ENCODE measurements around the gene IL13RA1.
"Not testable (repeated sequence)": the region's sequence is repeated elsewhere in the genome, so short reads cannot be mapped to it uniquely, and the experiment has no call there.

IL13RA1 gene

GRCh38 chrX:118730500-118731247 is 3.3 kb downstream of the IL13RA1 start:
- DNase-seq, result no peak

GRCh38 chrX:118732551-118732950 is 5.1 kb downstream of the IL13RA1 start:
- not testable (repeated sequence) for DNase-seq

- no peak for DNase-seq
Measured at GRCh38 chrX:118734909-118735308, 7.5 kb downstream of the IL13RA1 start.

- DNase-seq, result no peak
Measured at GRCh38 chrX:118736394-118737010, 9.1 kb downstream of the IL13RA1 start.

GRCh38 chrX:118739577-118739976 is 12.2 kb downstream of the IL13RA1 start:
- DNase-seq, result no peak

- no peak for DNase-seq
Measured at GRCh38 chrX:118740276-118740889, 13.0 kb downstream of the IL13RA1 start.

- DNase-seq, result no peak
Measured at GRCh38 chrX:118742176-118742575, 14.8 kb downstream of the IL13RA1 start.

- DNase-seq, result no peak
Measured at GRCh38 chrX:118745570-118745969, 18.2 kb downstream of the IL13RA1 start.

- DNase-seq, result no peak
Measured at GRCh38 chrX:118751950-118752783, 24.8 kb downstream of the IL13RA1 start.

- DNase-seq, result no peak
Measured at GRCh38 chrX:118755633-118756032, 28.2 kb downstream of the IL13RA1 start.

- DNase-seq, result no peak
Measured at GRCh38 chrX:118756101-118756500, 28.7 kb downstream of the IL13RA1 start.

- DNase-seq, result no peak
Measured at GRCh38 chrX:118758511-118758910, 31.1 kb downstream of the IL13RA1 start.

- no peak for DNase-seq
Measured at GRCh38 chrX:118760025-118760424, 32.6 kb downstream of the IL13RA1 start.

GRCh38 chrX:118761939-118762707 is 34.7 kb downstream of the IL13RA1 start:
- no peak for DNase-seq

- DNase-seq, result no peak
Measured at GRCh38 chrX:118763489-118763888, 36.1 kb downstream of the IL13RA1 start.

- DNase-seq, result no peak
Measured at GRCh38 chrX:118764122-118764521, 36.7 kb downstream of the IL13RA1 start.

GRCh38 chrX:118770133-118770760 is 42.8 kb downstream of the IL13RA1 start:
- DNase-seq, result no peak

GRCh38 chrX:118772051-118772450 is 44.6 kb downstream of the IL13RA1 start:
- DNase-seq, result no peak

- DNase-seq, result no peak
Measured at GRCh38 chrX:118773782-118774181, 46.4 kb downstream of the IL13RA1 start.

- no peak for DNase-seq
Measured at GRCh38 chrX:118779581-118779980, 52.2 kb downstream of the IL13RA1 start.

- DNase-seq, result no peak
Measured at GRCh38 chrX:118780509-118780908, 53.1 kb downstream of the IL13RA1 start.

GRCh38 chrX:118780911-118781310 is 53.5 kb downstream of the IL13RA1 start:
- DNase-seq, result no peak
